ENCODE data around the gene MACROD2.

GRCh38 chr20:15487682-15488081 lies 1492.4 kb downstream of the MACROD2 start:
- no peak for TF ChIP-seq POLR2A (IDR thresholded peaks at IDR 0.05; ENCODE audit: low read depth, low read length)
- TF ChIP-seq CTCF (conservative IDR thresholded peaks at IDR 0.05; ENCODE audit: low read depth, low read length) = no peak
- no peak for TF ChIP-seq SMC3 (IDR thresholded peaks at IDR 0.05; ENCODE audit: low read depth, low read length)
- no peak for TF ChIP-seq RFX5 (IDR thresholded peaks at IDR 0.05; ENCODE audit: low read depth, low read length)
- no peak for TF ChIP-seq MXI1 (IDR thresholded peaks at IDR 0.05; ENCODE audit: borderline replicate concordance, low read depth, low read length)
- TF ChIP-seq MAZ (IDR thresholded peaks at IDR 0.05; ENCODE audit: borderline replicate concordance, low read depth, low read length) = no peak
- no peak for TF ChIP-seq USF2 (IDR thresholded peaks at IDR 0.05; ENCODE audit: low read depth, low read length)
- TF ChIP-seq CEBPB (IDR thresholded peaks at IDR 0.05; ENCODE audit: low read depth, low read length) = no peak
- no peak for TF ChIP-seq RCOR1 (IDR thresholded peaks at IDR 0.05; ENCODE audit: insufficient replicate concordance, low read length)
- TF ChIP-seq CHD1 (IDR thresholded peaks at IDR 0.05; ENCODE audit: low read depth, low read length) = no peak
- no peak for TF ChIP-seq RAD21 (IDR thresholded peaks at IDR 0.05; ENCODE audit: low read length)
- TF ChIP-seq, protein P1, sequence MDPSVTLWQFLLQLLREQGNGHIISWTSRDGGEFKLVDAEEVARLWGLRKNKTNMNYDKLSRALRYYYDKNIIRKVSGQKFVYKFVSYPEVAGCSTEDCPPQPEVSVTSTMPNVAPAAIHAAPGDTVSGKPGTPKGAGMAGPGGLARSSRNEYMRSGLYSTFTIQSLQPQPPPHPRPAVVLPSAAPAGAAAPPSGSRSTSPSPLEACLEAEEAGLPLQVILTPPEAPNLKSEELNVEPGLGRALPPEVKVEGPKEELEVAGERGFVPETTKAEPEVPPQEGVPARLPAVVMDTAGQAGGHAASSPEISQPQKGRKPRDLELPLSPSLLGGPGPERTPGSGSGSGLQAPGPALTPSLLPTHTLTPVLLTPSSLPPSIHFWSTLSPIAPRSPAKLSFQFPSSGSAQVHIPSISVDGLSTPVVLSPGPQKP (IDR thresholded peaks at IDR 0.05; ENCODE audit: borderline replicate concordance, low read depth, low read length) = no peak

Measured in IMR-90 (cell line).